ENCODE data around the gene HOXA13.

HOXA13 gene

GRCh38 chr7:27245798-27246691 is 46.2 kb upstream of the HOXA13 start:
- no peak for DNase-seq (ENCODE audit: low read depth, low spot score)
- no peak overlapping the region for H3K4me3 ChIP-seq (ENCODE audit: low read depth, low read length)
- in situ Hi-C loops (cut with HindIII; ENCODE audit: low sequenced_read_pairs): no loop called here
- TF ChIP-seq, protein P1, sequence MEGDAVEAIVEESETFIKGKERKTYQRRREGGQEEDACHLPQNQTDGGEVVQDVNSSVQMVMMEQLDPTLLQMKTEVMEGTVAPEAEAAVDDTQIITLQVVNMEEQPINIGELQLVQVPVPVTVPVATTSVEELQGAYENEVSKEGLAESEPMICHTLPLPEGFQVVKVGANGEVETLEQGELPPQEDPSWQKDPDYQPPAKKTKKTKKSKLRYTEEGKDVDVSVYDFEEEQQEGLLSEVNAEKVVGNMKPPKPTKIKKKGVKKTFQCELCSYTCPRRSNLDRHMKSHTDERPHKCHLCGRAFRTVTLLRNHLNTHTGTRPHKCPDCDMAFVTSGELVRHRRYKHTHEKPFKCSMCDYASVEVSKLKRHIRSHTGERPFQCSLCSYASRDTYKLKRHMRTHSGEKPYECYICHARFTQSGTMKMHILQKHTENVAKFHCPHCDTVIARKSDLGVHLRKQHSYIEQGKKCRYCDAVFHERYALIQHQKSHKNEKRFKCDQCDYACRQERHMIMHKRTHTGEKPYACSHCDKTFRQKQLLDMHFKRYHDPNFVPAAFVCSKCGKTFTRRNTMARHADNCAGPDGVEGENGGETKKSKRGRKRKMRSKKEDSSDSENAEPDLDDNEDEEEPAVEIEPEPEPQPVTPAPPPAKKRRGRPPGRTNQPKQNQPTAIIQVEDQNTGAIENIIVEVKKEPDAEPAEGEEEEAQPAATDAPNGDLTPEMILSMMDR (IDR thresholded peaks at IDR 0.05; ENCODE audit: low read depth, low read length): no peak

GRCh38 chr7:27245124-27245797 is 45.4 kb upstream of the HOXA13 start:
- in situ Hi-C loops (cut with HindIII; ENCODE audit: low sequenced_read_pairs): no loop called here
- TF ChIP-seq, protein P1 (IDR thresholded peaks at IDR 0.05; ENCODE audit: low read depth, low read length): no peak
- DNase-seq (ENCODE audit: low read depth, low spot score): no peak
- H3K4me3 ChIP-seq (ENCODE audit: low read depth, low read length): no peak overlapping the region

DNA sequence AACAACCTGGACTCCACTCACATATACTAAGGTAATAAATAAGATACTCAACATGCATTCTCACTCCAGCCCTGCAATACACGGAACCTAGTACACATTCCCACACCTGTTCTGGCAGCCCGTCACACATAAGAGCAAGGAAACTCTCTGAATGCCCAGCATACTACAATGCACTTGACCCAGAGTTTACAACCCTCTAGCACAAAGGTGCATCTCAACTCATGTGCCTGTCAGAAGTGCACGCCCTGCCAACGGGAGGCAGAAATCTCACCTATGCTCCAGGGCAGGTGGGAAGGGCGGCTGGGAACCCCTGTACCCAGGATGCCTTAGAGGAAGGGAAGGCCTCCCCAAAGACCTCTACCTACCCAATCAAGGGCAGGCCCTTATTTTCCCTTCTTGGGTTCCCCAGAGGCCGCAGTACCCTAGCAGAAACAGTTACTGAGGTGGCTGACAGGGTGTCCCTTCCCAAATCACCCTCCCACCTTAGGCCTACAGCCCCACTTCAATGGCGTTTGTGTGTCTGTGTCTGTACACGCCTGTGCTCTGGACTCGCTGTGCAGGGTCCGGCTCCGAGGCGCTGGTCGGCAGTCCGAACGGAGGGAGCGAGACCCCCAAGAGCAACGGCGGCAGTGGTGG is 44.7 kb upstream of the HOXA13 start:
- in situ Hi-C loops (cut with HindIII; ENCODE audit: low sequenced_read_pairs): no loop called here
- no peak overlapping the region for H3K4me3 ChIP-seq (ENCODE audit: low read depth, low read length)
- TF ChIP-seq, protein P1 (IDR thresholded peaks at IDR 0.05; ENCODE audit: low read depth, low read length): no peak
- no peak for DNase-seq (ENCODE audit: low read depth, low spot score)

DNA sequence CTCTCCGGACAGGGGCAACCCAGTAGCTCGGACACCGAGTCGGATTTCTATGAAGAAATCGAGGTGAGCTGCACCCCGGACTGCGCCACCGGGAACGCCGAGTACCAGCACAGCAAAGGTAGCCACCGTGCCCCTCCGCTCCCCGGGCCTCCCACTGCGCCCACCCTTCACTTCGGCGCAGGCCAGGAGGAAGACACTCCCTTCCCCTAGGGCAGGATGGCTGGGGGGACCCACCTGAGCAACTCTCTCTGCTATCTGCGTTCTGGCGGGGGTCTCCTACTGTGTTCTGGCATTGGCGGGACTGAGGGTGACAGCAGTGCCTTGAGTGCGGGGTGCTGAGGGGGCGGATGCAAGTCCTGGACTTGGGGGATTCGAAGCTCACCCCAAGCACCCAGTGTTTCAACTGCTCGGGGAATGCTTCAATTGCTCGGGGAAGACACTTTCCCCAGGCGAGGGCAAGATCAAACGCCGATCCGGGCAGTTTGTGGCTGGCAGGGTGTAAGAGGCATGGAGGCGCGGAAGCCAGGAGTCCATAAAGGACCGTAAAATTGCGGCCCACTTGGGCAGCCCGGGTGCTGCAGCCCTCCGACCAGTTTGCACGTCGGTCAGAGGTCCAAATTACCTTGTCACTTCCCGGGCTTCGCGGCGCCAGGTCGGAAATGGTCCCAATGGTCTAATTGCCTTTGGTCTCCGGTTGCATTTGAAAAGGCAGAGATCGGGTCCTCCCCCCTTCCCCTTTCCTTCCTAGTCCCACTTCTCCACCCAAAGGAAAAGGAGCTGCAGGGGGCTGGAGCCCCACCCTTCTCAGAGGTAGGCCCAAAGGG is 43.7 kb upstream of the HOXA13 start:
- H3K4me3 ChIP-seq (ENCODE audit: low read depth, low read length): no peak overlapping the region
- DNase-seq (ENCODE audit: low read depth, low spot score): no peak
- in situ Hi-C loops (cut with HindIII; ENCODE audit: low sequenced_read_pairs): no loop called here
- TF ChIP-seq, protein P1 (IDR thresholded peaks at IDR 0.05; ENCODE audit: low read depth, low read length): no peak

- DNase-seq (ENCODE audit: low read depth, low spot score): no peak
- H3K4me3 ChIP-seq (ENCODE audit: low read depth, low read length): no peak within 1 kb of the TSS
Observed at GRCh38 chr7:27242555-27243339, 42.9 kb upstream of the HOXA13 start, which contains the start of gene EVX1. EVX1 (plus strand) TSS chr7:27242802; CDS start chr7:27243031, 229 bp downstream.

More at GRCh38 chr7:27242555-27243339, 42.9 kb upstream of the HOXA13 start, which contains the start of gene EVX1:
- in situ Hi-C loops (cut with HindIII; ENCODE audit: low sequenced_read_pairs): no loop called here
- TF ChIP-seq, protein P1 (IDR thresholded peaks at IDR 0.05; ENCODE audit: low read depth, low read length): no peak
